GM23338 (cell line): ENCODE data around the gene BTK. TPM values are rescaled to one million over a fixed set of nuclear protein-coding genes. Genes with fewer than 3 reads are reported as not detected.

Source experiments
- ATAC-seq: fragments of 200-7000 bp; cut with Tn5 transposase; 3 replicates; pipeline ENCODE4 v1.9.1; 2020
- DNase-seq: peaks from one replicate; pipeline ENCODE4 v3.0.0-alpha.2; 2015; ENCODE audit warnings: low spot score
- H2AFZ ChIP-seq: fragments of 200-600 bp; sonication (generic); 2 replicates; pipeline ENCODE4 v1.8.0; 2016; ENCODE audit warnings: antibody characterized with exemption, mild to moderate bottlenecking, moderate library complexity
- H3F3A ChIP-seq: fragments of 200-600 bp; sonication (generic); replicated peaks from 2 replicates; pipeline ENCODE4 v1.8.0; 2017; ENCODE audit warnings: antibody characterized with exemption, mixed run types, low read depth
- H3K27ac ChIP-seq: fragments of 200-600 bp; sonication (generic); 2 replicates; pipeline ENCODE4 v1.6.1; 2016; ENCODE audit warnings: low read depth
- H3K27me3 ChIP-seq: fragments of 200-600 bp; sonication (generic); 2 replicates; pipeline ENCODE4 v1.8.0; 2016; ENCODE audit warnings: mild to moderate bottlenecking, mixed run types, moderate library complexity; ENCODE audit not compliant: insufficient read depth
- H3K36me3 ChIP-seq: fragments of 200-600 bp; sonication (generic); 2 replicates; pipeline ENCODE4 v1.8.0; 2016; ENCODE audit warnings: mild to moderate bottlenecking; ENCODE audit not compliant: insufficient read depth
- H3K4me1 ChIP-seq: fragments of 200-600 bp; sonication (generic); 2 replicates; pipeline ENCODE4 v1.8.0; 2016; ENCODE audit warnings: mild to moderate bottlenecking, moderate library complexity; ENCODE audit not compliant: insufficient read depth
- H3K4me2 ChIP-seq: fragments of 200-600 bp; sonication (generic); 2 replicates; pipeline ENCODE4 v1.7.1; 2017; ENCODE audit warnings: mixed run types
- H3K4me3 ChIP-seq: fragments of 200-600 bp; sonication (generic); 2 replicates; pipeline ENCODE4 v1.6.1; 2016; ENCODE audit warnings: mixed run types
- H3K79me2 ChIP-seq: fragments of 200-600 bp; sonication (generic); replicated peaks from 2 replicates; pipeline ENCODE4 v1.8.0; 2017; ENCODE audit warnings: mild to moderate bottlenecking; ENCODE audit not compliant: insufficient read depth
- H3K9me2 ChIP-seq: fragments of 200-600 bp; sonication (generic); 2 replicates; pipeline ENCODE4 v1.8.0; 2017; ENCODE audit not compliant: insufficient read depth
- H4K20me1 ChIP-seq: fragments of 200-600 bp; sonication (generic); replicated peaks from 2 replicates; pipeline ENCODE4 v1.8.0; 2017; ENCODE audit warnings: mild to moderate bottlenecking; ENCODE audit not compliant: insufficient read depth
- H3K27ac Mint-ChIP-seq: 2 replicates; pipeline ENCODE4 v1.8.0; 2020; ENCODE audit warnings: inconsistent platforms, mild to moderate bottlenecking, moderate library complexity, mixed read lengths
- H3K27me3 Mint-ChIP-seq: 3 replicates; pipeline ENCODE4 v1.8.0; 2022; ENCODE audit warnings: low read depth, mild to moderate bottlenecking, moderate library complexity, mixed read lengths, inconsistent platforms; ENCODE audit not compliant: insufficient read depth, poor library complexity
- H3K36me3 Mint-ChIP-seq: 3 replicates; pipeline ENCODE4 v1.8.0; 2021; ENCODE audit warnings: low read depth, mild to moderate bottlenecking, inconsistent platforms, moderate library complexity, mixed read lengths
- H3K4me1 Mint-ChIP-seq: 3 replicates; pipeline ENCODE4 v1.8.0; 2020; ENCODE audit warnings: mild to moderate bottlenecking, inconsistent platforms, mixed read lengths
- H3K4me3 Mint-ChIP-seq: 3 replicates; pipeline ENCODE4 v1.8.0; 2021; ENCODE audit warnings: moderate library complexity, mild to moderate bottlenecking, inconsistent platforms, mixed read lengths
- H3K9me3 Mint-ChIP-seq: 3 replicates; pipeline ENCODE4 v1.8.0; 2020; ENCODE audit warnings: moderate library complexity, mild to moderate bottlenecking, inconsistent platforms, mixed read lengths
- CREB1 ChIP-seq: fragments of 250-450 bp; sonication (Bioruptor Pico); IDR thresholded peaks from 2 replicates; pipeline ENCODE4 v1.5.0; 2020; ENCODE audit warnings: low read depth, mild to moderate bottlenecking, moderate library complexity
- CTCF ChIP-seq, 2 experiments: fragments of 200-600 bp in 1 of 2; sonication (generic) in 1 of 2; conservative IDR thresholded peaks; 2 replicates each; pipeline versions ENCODE4 v1.5.1 to v1.6.1; 2016 to 2017; ENCODE audit warnings: antibody characterized with exemption in 2 of 2, low read depth in 2 of 2, mild to moderate bottlenecking in 2 of 2, moderate library complexity in 1 of 2
- ETS1 ChIP-seq: IDR thresholded peaks from 2 replicates; pipeline ENCODE4 v1.6.1; 2016; ENCODE audit warnings: antibody characterized with exemption
- EZH2 ChIP-seq: fragments of 200-600 bp; sonication (generic); IDR thresholded peaks from one replicate; pipeline ENCODE4 v1.8.0; 2017; ENCODE audit warnings: antibody characterized with exemption, mild to moderate bottlenecking, low read depth; ENCODE audit not compliant: unreplicated experiment
- EZH2phosphoT487 ChIP-seq: fragments of 200-600 bp; sonication (generic); IDR thresholded peaks from one replicate; pipeline ENCODE4 v1.8.1; 2018; ENCODE audit warnings: antibody characterized with exemption; ENCODE audit not compliant: unreplicated experiment
- JUNB ChIP-seq: IDR thresholded peaks from one replicate; pipeline ENCODE4 v1.6.1; 2016; ENCODE audit warnings: antibody characterized with exemption; ENCODE audit not compliant: unreplicated experiment
- NANOG ChIP-seq: IDR thresholded peaks from 2 replicates; pipeline ENCODE4 v1.6.1; 2016; ENCODE audit warnings: antibody characterized with exemption, borderline replicate concordance
- POLR2AphosphoS5 ChIP-seq: IDR thresholded peaks from 2 replicates; pipeline ENCODE4 v1.6.1; 2016; ENCODE audit warnings: antibody characterized with exemption, low read depth
- REST ChIP-seq: IDR thresholded peaks from one replicate; pipeline ENCODE4 v1.6.1; 2018; ENCODE audit warnings: antibody characterized with exemption; ENCODE audit not compliant: unreplicated experiment
- ZNF114 ChIP-seq: fragments of 250-450 bp; sonication (Bioruptor Pico); IDR thresholded peaks from 2 replicates; pipeline ENCODE4 v1.5.0; 2020; ENCODE audit warnings: mild to moderate bottlenecking, moderate library complexity
- ZNF331 ChIP-seq: fragments of 250-450 bp; sonication (Bioruptor Pico); IDR thresholded peaks from 2 replicates; pipeline ENCODE4 v1.5.0; 2020; ENCODE audit warnings: low read depth, mild to moderate bottlenecking, moderate library complexity
- ZNF462 ChIP-seq: fragments of 250-450 bp; sonication (Bioruptor Pico); IDR thresholded peaks from 2 replicates; pipeline ENCODE4 v1.5.0; 2020; ENCODE audit warnings: mild to moderate bottlenecking, moderate library complexity
- polyA plus RNA-seq: library from polyadenylated mRNA; unstranded; fragments of >200 nt; fragmentation: Nextera tagmentation; extraction: Ambion mirVana; gene quantifications from 2 replicates; pipeline ENCODE4 v1.2.1, GENCODE V29; 2016
- total RNA-seq: library from RNA; depleted of rRNA; stranded (reverse); fragments of >200 nt; shearing (Covaris generic); gene quantifications from 2 replicates; pipeline ENCODE4 v1.2.3, GENCODE V29; 2014

BTK gene
- total and polyA plus RNA-seq, 2 experiments from 2014 or later, result 0.19 to 0.31 TPM

GRCh38 chrX:101388604-101389003 is 2.6 kb upstream of the BTK start (continued):
- TF ChIP-seq REST, result no peak
- no peak for TF ChIP-seq ZNF114 (CRISPR knock-in tag)
- no peak for TF ChIP-seq ETS1
- no peak for TF ChIP-seq EZH2phosphoT487
- no peak for TF ChIP-seq CREB1 (CRISPR knock-in tag)
- no peak for TF ChIP-seq NANOG
- no peak for TF ChIP-seq ZNF331
- TF ChIP-seq POLR2AphosphoS5, result no peak
- TF ChIP-seq JUNB, result no peak
- no peak for TF ChIP-seq CTCF (conservative IDR thresholded peaks at IDR 0.05; ENCODE audit: low read depth in 2 of 2)

- DNase-seq (no peak), ATAC-seq (no peak)
- Histone ChIP-seq H3K9me2 (no peaks in the 10 kb centered on the region), H3K4me1 (no peaks in the 10 kb centered on the region), H3K27ac (no peak overlapping the region), H2AFZ (no peak overlapping the region), H3K27me3 (no peaks in the 10 kb centered on the region), H4K20me1 (no peaks in the 10 kb centered on the region), H3F3A (no peaks in the 10 kb centered on the region), H3K4me2 (no peak overlapping the region), H3K36me3 (peaks cover 2% of the 10 kb centered on the region; the same call in 1 of the 2 replicates), H3K4me3 (no peak overlapping the region), H3K79me2 (peaks cover 6% of the 10 kb centered on the region)
- no peak overlapping the region for H3K27ac Mint-ChIP-seq
- peaks cover 7% of the 10 kb centered on the region for H3K36me3 Mint-ChIP-seq
- peaks cover 7% of the 10 kb centered on the region for H3K27me3 Mint-ChIP-seq
- H3K4me1 Mint-ChIP-seq, result peaks cover 9% of the 10 kb centered on the region; the same call in 2 of the 3 replicates
- no peaks in the 10 kb centered on the region for H3K9me3 Mint-ChIP-seq
- H3K4me3 Mint-ChIP-seq, result no peak overlapping the region
- no peak for TF ChIP-seq ETS1
- TF ChIP-seq ZNF462, result no peak
- TF ChIP-seq POLR2AphosphoS5, result no peak
- no peak for TF ChIP-seq CREB1 (CRISPR knock-in tag)
- TF ChIP-seq JUNB, result no peak
- no peak for TF ChIP-seq EZH2
- TF ChIP-seq ZNF114 (CRISPR knock-in tag), result no peak
These were observed 523 bp upstream of the BTK start for GRCh38 chrX:101386542-101386885.
